ENCODE measurements around the gene TTC39B.

The TTC39B gene

GRCh38 chr9:15133488-15133887 lies 173.5 kb downstream of the TTC39B start:
- in situ Hi-C loops (cut with MboI; ENCODE audit: low pct_unique_long_range_greater_than_20kb, low sequenced_read_pairs, unreplicated experiment) = no loop called here
- no peak for TF ChIP-seq CTCF (IDR thresholded peaks at IDR 0.05; ENCODE audit: extremely low read depth, insufficient read depth, missing control alignments)
- no peak for DNase-seq (ENCODE audit: low spot score)

- in situ Hi-C loops (cut with MboI; ENCODE audit: low pct_unique_long_range_greater_than_20kb, low sequenced_read_pairs, unreplicated experiment) = no loop called here
- no peak for DNase-seq (ENCODE audit: low spot score)
- TF ChIP-seq CTCF (IDR thresholded peaks at IDR 0.05; ENCODE audit: extremely low read depth, insufficient read depth, missing control alignments) = no peak
Observed at GRCh38 chr9:15132091-15132490, 174.9 kb downstream of the TTC39B start.

DNA sequence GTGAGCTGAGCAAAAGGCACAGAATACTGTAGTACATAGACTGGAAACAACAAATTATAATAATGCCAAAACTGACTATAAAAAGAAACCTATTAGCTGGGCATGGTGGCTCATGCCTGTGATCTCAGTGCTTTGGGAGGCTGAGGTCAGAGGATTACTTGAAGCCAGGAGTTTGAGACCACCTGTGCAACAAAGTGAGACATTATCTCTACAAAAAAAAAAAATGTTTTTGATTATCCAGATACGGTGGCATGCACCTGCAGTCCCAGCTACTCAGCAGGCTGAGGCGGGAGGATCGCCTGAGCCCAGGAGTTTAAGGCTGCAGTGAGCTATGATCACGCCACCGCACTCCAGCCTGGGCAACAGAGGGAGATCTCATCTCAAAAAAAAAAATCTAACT lies 175.9 kb downstream of the TTC39B start:
- in situ Hi-C loops (cut with MboI; ENCODE audit: low pct_unique_long_range_greater_than_20kb, low sequenced_read_pairs, unreplicated experiment) = no loop called here

DNA sequence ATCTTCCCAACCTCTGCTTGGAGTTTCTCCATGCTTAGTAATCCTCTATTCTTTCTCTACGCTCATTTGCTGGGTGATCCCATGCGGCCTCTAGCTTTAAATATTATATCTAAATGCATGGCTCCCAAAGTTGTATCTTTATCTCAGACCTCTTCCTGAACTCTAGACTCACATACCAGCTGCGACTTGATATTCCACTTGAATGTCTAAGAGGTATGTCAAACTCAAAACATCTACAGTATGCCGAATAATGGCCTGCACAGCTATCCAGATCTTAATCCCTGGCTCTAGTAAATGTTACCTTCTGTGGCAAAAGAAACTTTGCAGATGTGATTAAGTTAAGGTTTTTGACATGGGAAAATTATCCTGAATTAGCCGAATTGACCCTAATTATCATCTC lies 179.2 kb downstream of the TTC39B start:
- in situ Hi-C loops (cut with MboI; ENCODE audit: low pct_unique_long_range_greater_than_20kb, low sequenced_read_pairs, unreplicated experiment) = no loop called here
- TF ChIP-seq CTCF (IDR thresholded peaks at IDR 0.05; ENCODE audit: extremely low read depth, insufficient read depth, missing control alignments) = no peak
- DNase-seq (ENCODE audit: low spot score) = no peak

More for the DNA sequence above, 175.9 kb downstream of the TTC39B start:
- DNase-seq (ENCODE audit: low spot score) = no peak
- no peak for TF ChIP-seq CTCF (IDR thresholded peaks at IDR 0.05; ENCODE audit: extremely low read depth, insufficient read depth, missing control alignments)

GRCh38 chr9:15121630-15122029 lies 185.4 kb downstream of the TTC39B start:
- DNase-seq (ENCODE audit: low spot score) = no peak
- in situ Hi-C loops (cut with MboI; ENCODE audit: low pct_unique_long_range_greater_than_20kb, low sequenced_read_pairs, unreplicated experiment) = no loop called here
- no peak for TF ChIP-seq CTCF (IDR thresholded peaks at IDR 0.05; ENCODE audit: extremely low read depth, insufficient read depth, missing control alignments)

GRCh38 chr9:15116130-15116580 lies 190.9 kb downstream of the TTC39B start:
- in situ Hi-C loops (cut with MboI; ENCODE audit: low pct_unique_long_range_greater_than_20kb, low sequenced_read_pairs, unreplicated experiment) = no loop called here
- no peak for DNase-seq (ENCODE audit: low spot score)
- TF ChIP-seq CTCF (IDR thresholded peaks at IDR 0.05; ENCODE audit: extremely low read depth, insufficient read depth, missing control alignments) = no peak

GRCh38 chr9:15115702-15116101 lies 191.3 kb downstream of the TTC39B start:
- TF ChIP-seq CTCF (IDR thresholded peaks at IDR 0.05; ENCODE audit: extremely low read depth, insufficient read depth, missing control alignments) = no peak
- no peak for DNase-seq (ENCODE audit: low spot score)
- in situ Hi-C loops (cut with MboI; ENCODE audit: low pct_unique_long_range_greater_than_20kb, low sequenced_read_pairs, unreplicated experiment) = no loop called here
